Retinal pigment epithelial cell (primary cell): ENCODE measurements around the gene HMBS.

Source experiments
- DNase-seq: peaks from one replicate; pipeline ENCODE4 v3.0.0-alpha.2; 2010; ENCODE audit warnings: low read depth
- H3K4me3 ChIP-seq: 2 replicates; pipeline ENCODE4 v1.5.1; 2011; ENCODE audit warnings: mild to moderate bottlenecking, low read length, control low read depth, moderate library complexity
- TF ChIP-seq, protein P1 (sequence below): conservative IDR thresholded peaks from 2 replicates; pipeline ENCODE4 v1.5.1; 2011; ENCODE audit warnings: low read depth, low read length, control low read depth, inconsistent platforms

The HMBS gene

DNA sequence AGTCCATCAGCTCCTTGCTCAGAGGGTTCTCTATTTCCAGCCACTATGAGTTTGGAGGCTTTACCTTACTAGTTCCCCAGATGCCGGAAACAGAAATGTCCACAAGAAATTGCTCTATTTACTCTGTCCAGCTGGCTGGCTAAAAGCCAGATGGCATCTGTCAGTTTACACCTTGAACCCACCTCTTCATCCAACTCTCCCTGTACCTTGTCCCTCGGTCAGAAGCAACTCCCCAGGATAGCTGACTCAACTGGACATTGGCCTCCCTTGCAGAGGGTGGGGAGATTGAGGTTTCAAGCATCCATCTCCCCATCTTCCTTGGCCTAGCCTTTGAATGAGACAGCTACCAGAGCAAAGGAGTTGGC lies 24.2 kb downstream of the HMBS start:
- TF ChIP-seq, protein P1, sequence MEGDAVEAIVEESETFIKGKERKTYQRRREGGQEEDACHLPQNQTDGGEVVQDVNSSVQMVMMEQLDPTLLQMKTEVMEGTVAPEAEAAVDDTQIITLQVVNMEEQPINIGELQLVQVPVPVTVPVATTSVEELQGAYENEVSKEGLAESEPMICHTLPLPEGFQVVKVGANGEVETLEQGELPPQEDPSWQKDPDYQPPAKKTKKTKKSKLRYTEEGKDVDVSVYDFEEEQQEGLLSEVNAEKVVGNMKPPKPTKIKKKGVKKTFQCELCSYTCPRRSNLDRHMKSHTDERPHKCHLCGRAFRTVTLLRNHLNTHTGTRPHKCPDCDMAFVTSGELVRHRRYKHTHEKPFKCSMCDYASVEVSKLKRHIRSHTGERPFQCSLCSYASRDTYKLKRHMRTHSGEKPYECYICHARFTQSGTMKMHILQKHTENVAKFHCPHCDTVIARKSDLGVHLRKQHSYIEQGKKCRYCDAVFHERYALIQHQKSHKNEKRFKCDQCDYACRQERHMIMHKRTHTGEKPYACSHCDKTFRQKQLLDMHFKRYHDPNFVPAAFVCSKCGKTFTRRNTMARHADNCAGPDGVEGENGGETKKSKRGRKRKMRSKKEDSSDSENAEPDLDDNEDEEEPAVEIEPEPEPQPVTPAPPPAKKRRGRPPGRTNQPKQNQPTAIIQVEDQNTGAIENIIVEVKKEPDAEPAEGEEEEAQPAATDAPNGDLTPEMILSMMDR = no peak
- DNase-seq = no peak
- H3K4me3 ChIP-seq = peak overlapping the region; percentile 77

DNA sequence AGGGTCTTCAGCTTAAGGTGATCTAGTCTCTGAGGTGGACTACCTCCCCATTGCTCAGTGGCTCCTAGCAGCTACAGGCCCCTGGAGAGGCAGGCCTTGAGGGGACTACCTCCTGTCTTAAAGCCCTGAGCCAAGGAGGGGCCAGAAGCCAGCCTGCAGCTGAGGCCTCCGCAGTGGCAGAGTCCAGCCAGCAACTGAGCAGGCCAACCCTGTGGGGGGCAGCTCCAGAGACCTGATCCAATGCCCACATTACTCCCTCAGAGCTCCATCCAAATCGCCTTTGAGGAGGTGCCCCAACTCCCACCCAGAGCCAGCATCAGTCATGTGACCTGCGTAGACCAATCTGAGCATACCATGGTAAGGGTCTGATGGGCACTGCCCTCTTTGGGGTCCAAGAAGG lies 25.2 kb downstream of the HMBS start:
- DNase-seq = no peak
- H3K4me3 ChIP-seq = no peak overlapping the region
- TF ChIP-seq, protein P1 = no peak

- DNase-seq = no peak
- TF ChIP-seq, protein P1 = no peak
- H3K4me3 ChIP-seq = no peak overlapping the region
Observed at GRCh38 chr11:119110439-119110838, 25.8 kb downstream of the HMBS start.

DNA sequence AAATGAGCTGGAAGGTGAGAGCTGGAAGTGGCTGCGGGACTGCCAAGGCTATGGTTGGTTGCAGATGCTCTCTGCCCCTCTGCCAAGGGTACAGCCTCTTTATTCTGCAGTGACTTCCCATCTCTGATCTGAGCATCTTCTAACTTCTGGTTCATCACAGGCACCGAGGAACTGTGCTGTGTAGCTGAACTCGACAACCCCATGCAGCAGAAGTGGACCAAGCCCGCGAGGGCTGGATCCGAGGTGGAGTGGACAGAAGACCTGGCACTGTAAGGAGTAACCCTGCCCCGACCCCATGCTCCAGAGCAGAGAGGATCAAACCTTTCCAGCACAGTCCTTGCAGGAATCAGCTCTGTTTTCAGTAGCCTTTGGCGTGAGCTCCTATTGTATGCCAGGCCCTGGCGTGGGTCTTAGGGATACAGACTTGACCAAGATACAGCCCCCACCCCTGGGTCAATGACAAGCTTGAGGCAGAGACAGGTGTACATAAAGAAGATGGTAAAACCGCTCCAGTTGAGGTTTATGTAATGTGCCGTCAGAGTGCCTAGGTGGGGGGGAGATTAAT lies 26.8 kb downstream of the HMBS start:
- no peak for DNase-seq
- TF ChIP-seq, protein P1 = no peak
- no peak overlapping the region for H3K4me3 ChIP-seq

- DNase-seq = no peak
- TF ChIP-seq, protein P1 = no peak
- no peak overlapping the region for H3K4me3 ChIP-seq
Observed at GRCh38 chr11:119112314-119113020, 27.8 kb downstream of the HMBS start.

DNA sequence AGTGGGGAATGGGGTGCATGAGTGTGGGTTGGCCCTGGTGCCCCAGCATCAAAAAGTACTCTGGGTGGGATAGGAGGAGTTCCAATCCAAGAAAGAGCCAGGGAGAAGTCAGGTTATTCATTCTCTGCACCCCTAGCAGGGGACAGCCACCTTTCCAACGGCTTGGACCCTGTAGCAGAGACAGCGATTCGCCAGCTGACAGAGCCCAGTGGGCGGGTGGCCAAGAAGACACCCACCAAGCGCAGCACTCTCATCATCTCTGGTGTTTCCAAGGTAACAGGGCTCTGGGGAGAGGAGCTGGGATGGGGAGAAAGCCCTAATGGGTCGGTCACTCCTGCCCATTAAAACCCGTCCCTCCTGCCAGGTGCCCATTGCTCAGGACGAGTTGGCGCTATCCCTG lies 29.0 kb downstream of the HMBS start:
- TF ChIP-seq, protein P1 = no peak
- DNase-seq = no peak
- H3K4me3 ChIP-seq = no peak overlapping the region

- no peak for DNase-seq
- no peak overlapping the region for H3K4me3 ChIP-seq
- TF ChIP-seq, protein P1 = no peak
Observed at GRCh38 chr11:119114351-119114750, 29.7 kb downstream of the HMBS start.
